ENCODE measurements around the gene TRIM25.

The TRIM25 gene

GRCh38 chr17:56870081-56870651 lies 43.7 kb downstream of the TRIM25 start:
- ChIA-PET CTCF (interaction anchor here (0.6 to 1.3 kb wide), 2 partner anchors 35 to 51 kb away, joined by 3 to 4 read pairs; no protein-coding TSS in a partner anchor), POLR2A (interaction anchor here (1.0 to 1.4 kb wide), 2 partner anchors 12 to 44 kb away, joined by 3 read pairs; partner anchors contain the start of gene TRIM25)
- Histone ChIP-seq H3K27ac (ENCODE audit: extremely low read depth, low read depth, low read length) (no peak overlapping the region), H3K4me1 (ENCODE audit: control insufficient read depth, insufficient read depth, low read length) (no peaks in the 10 kb centered on the region), H3K9me3 (ENCODE audit: control insufficient read depth, insufficient read depth, low read depth, low read length) (no peaks in the 10 kb centered on the region), H3K4me3 (ENCODE audit: low read depth, low read length) (no peak overlapping the region), H3K36me3 (ENCODE audit: control insufficient read depth in 2 of 2, insufficient read depth in 1 of 2, low read length in 2 of 2) (peaks cover under 1 to 6% of the 10 kb centered on the region in 2 experiments; a peak in 2 of 3 replicates)
- TF ChIP-seq ZNF138 (tag by site-specific recombination; IDR thresholded peaks at IDR 0.05; ENCODE audit: borderline replicate concordance) (no peak), ZNF692 (tag by site-specific recombination; IDR thresholded peaks at IDR 0.05) (no peak), ZNF121 (tag by site-specific recombination; IDR thresholded peaks at IDR 0.05) (no peak), HOXC10 (CRISPR knock-in tag; IDR thresholded peaks at IDR 0.05) (no peak), ZSCAN23 (tag by site-specific recombination; IDR thresholded peaks at IDR 0.05) (no peak), ZFHX2 (tag by site-specific recombination; conservative IDR thresholded peaks at IDR 0.05) (no peak)

GRCh38 chr17:56868716-56869115 lies 45.1 kb downstream of the TRIM25 start:
- ChIA-PET POLR2A (no interaction called here), CTCF (interaction anchor here (0.5 kb wide), 1 partner anchor 10 kb away, joined by 3 read pairs; no protein-coding TSS in a partner anchor)
- TF ChIP-seq ZNF473 (tag by site-specific recombination; IDR thresholded peaks at IDR 0.05) (no peak), GLI2 (tag by site-specific recombination; IDR thresholded peaks at IDR 0.05; ENCODE audit: borderline replicate concordance, low read depth) (no peak), HOXD13 (CRISPR knock-in tag; IDR thresholded peaks at IDR 0.05; ENCODE audit: borderline replicate concordance) (no peak), ZBTB8A (tag by site-specific recombination; IDR thresholded peaks at IDR 0.05) (no peak), ZBTB11 (tag by site-specific recombination; conservative IDR thresholded peaks at IDR 0.05; ENCODE audit: low read depth) (no peak), ZNF623 (tag by site-specific recombination; IDR thresholded peaks at IDR 0.05) (no peak)
- TF ChIP-seq, protein P1, sequence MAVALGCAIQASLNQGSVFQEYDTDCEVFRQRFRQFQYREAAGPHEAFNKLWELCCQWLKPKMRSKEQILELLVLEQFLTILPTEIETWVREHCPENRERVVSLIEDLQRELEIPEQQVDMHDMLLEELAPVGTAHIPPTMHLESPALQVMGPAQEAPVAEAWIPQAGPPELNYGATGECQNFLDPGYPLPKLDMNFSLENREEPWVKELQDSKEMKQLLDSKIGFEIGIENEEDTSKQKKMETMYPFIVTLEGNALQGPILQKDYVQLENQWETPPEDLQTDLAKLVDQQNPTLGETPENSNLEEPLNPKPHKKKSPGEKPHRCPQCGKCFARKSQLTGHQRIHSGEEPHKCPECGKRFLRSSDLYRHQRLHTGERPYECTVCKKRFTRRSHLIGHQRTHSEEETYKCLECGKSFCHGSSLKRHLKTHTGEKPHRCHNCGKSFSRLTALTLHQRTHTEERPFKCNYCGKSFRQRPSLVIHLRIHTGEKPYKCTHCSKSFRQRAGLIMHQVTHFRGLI (tag by site-specific recombination; IDR thresholded peaks at IDR 0.05): no peak
- H3K9me3 ChIP-seq (ENCODE audit: control insufficient read depth, insufficient read depth, low read depth, low read length): no peaks in the 10 kb centered on the region
- no peak overlapping the region for H3K27ac ChIP-seq (ENCODE audit: extremely low read depth, low read depth, low read length)
- no peak overlapping the region for H3K4me3 ChIP-seq (ENCODE audit: low read depth, low read length)
- peaks cover 12 to 13% of the 10 kb centered on the region in 2 experiments; a peak in 2 of 3 replicates for H3K36me3 ChIP-seq (ENCODE audit: control insufficient read depth in 2 of 2, insufficient read depth in 1 of 2, low read length in 2 of 2)
- no peaks in the 10 kb centered on the region for H3K4me1 ChIP-seq (ENCODE audit: control insufficient read depth, insufficient read depth, low read length)

- Histone ChIP-seq H3K27ac (ENCODE audit: extremely low read depth, low read depth, low read length) (no peak overlapping the region), H3K36me3 (ENCODE audit: control insufficient read depth in 2 of 2, insufficient read depth in 1 of 2, low read length in 2 of 2) (peaks cover 18% of the 10 kb centered on the region in 2 experiments; a peak in 2 of 3 replicates)
- CTCF ChIA-PET: interaction anchor here (0.5 to 1.1 kb wide), 3 partner anchors 49 to 908 kb away, joined by 3 to 5 read pairs (median 4); no protein-coding TSS in a partner anchor
- no peak for TF ChIP-seq ZNF677 (tag by site-specific recombination; IDR thresholded peaks at IDR 0.05)
- no peak for TF ChIP-seq ZNF521 (tag by site-specific recombination; IDR thresholded peaks at IDR 0.05)
- TF ChIP-seq KLF1 (tag by site-specific recombination; IDR thresholded peaks at IDR 0.05): no peak
- TF ChIP-seq ZSCAN30 (tag by site-specific recombination; IDR thresholded peaks at IDR 0.05): no peak
- no peak for TF ChIP-seq ZNF366 (tag by site-specific recombination; conservative IDR thresholded peaks at IDR 0.05)
- TF ChIP-seq, protein P2, sequence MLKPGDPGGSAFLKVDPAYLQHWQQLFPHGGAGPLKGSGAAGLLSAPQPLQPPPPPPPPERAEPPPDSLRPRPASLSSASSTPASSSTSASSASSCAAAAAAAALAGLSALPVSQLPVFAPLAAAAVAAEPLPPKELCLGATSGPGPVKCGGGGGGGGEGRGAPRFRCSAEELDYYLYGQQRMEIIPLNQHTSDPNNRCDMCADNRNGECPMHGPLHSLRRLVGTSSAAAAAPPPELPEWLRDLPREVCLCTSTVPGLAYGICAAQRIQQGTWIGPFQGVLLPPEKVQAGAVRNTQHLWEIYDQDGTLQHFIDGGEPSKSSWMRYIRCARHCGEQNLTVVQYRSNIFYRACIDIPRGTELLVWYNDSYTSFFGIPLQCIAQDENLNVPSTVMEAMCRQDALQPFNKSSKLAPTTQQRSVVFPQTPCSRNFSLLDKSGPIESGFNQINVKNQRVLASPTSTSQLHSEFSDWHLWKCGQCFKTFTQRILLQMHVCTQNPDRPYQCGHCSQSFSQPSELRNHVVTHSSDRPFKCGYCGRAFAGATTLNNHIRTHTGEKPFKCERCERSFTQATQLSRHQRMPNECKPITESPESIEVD (tag by site-specific recombination; IDR thresholded peaks at IDR 0.05): no peak
- TF ChIP-seq ZNF664 (tag by site-specific recombination; IDR thresholded peaks at IDR 0.05): no peak
- TF ChIP-seq KLF10 (tag by site-specific recombination; IDR thresholded peaks at IDR 0.05): no peak
Measured at GRCh38 chr17:56867948-56868376, 45.9 kb downstream of the TRIM25 start.

More at GRCh38 chr17:56867948-56868376, 45.9 kb downstream of the TRIM25 start:
- POLR2A ChIA-PET: interaction anchor here (0.7 kb wide), 1 partner anchor 46 kb away, joined by 3 read pairs; the partner anchor contains the start of gene TRIM25
- no peaks in the 10 kb centered on the region for H3K9me3 ChIP-seq (ENCODE audit: control insufficient read depth, insufficient read depth, low read depth, low read length)
- H3K4me1 ChIP-seq (ENCODE audit: control insufficient read depth, insufficient read depth, low read length): no peaks in the 10 kb centered on the region
- H3K4me3 ChIP-seq (ENCODE audit: low read depth, low read length): no peak overlapping the region
